ENCODE results near the gene RNASE1. TPM values are rescaled to one million over a fixed set of nuclear protein-coding genes. Genes with fewer than 3 reads are reported as not detected.

Gene RNASE1
- total and polyA plus RNA-seq, 2 donors (not counting 3 experiments of a cell fraction or from before 2014, with no cell fraction given) = 182 to 909 TPM

- FAIRE-seq (no peak), DNase-seq (ENCODE audit: low read depth, low spot score) (peak; percentile 8)
- H3K9ac ChIP-seq (replicated peaks; ENCODE audit: extremely low read depth, insufficient read depth, low read length) = no peak overlapping the region
- TF ChIP-seq, protein P1, sequence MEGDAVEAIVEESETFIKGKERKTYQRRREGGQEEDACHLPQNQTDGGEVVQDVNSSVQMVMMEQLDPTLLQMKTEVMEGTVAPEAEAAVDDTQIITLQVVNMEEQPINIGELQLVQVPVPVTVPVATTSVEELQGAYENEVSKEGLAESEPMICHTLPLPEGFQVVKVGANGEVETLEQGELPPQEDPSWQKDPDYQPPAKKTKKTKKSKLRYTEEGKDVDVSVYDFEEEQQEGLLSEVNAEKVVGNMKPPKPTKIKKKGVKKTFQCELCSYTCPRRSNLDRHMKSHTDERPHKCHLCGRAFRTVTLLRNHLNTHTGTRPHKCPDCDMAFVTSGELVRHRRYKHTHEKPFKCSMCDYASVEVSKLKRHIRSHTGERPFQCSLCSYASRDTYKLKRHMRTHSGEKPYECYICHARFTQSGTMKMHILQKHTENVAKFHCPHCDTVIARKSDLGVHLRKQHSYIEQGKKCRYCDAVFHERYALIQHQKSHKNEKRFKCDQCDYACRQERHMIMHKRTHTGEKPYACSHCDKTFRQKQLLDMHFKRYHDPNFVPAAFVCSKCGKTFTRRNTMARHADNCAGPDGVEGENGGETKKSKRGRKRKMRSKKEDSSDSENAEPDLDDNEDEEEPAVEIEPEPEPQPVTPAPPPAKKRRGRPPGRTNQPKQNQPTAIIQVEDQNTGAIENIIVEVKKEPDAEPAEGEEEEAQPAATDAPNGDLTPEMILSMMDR (IDR thresholded peaks at IDR 0.05; ENCODE audit: extremely low read depth in 1 of 2, insufficient read depth in 1 of 2, low read depth in 1 of 2, low read length in 2 of 2) = no peak
- TF ChIP-seq POLR2A (IDR thresholded peaks at IDR 0.05; ENCODE audit: low read depth, low read length) (no peak), FOS (IDR thresholded peaks at IDR 0.05; ENCODE audit: borderline replicate concordance, insufficient read depth, low read length) (no peak)
- peaks cover 12% of the 10 kb centered on the region for H3K4me1 ChIP-seq (ENCODE audit: control insufficient read depth, extremely low read depth, insufficient read depth, low read length)
- no peak overlapping the region for H3K4me2 ChIP-seq (ENCODE audit: insufficient read depth, low read length)
- H3K79me2 ChIP-seq (ENCODE audit: control insufficient read depth, insufficient read depth, low read length) = no peaks in the 10 kb centered on the region
- H3K27me3 ChIP-seq (ENCODE audit: control insufficient read depth in 2 of 2, insufficient read depth in 2 of 2, low read length in 2 of 2) = no peaks in the 10 kb centered on the region
- CTCF ChIA-PET = interaction anchor here (1.0 to 1.8 kb wide), 2 partner anchors 48 to 108 kb away, joined by 3 to 5 read pairs; no protein-coding TSS in a partner anchor
- no peaks in the 10 kb centered on the region for H3K9me3 ChIP-seq (replicated peaks; ENCODE audit: control insufficient read depth, insufficient read depth, low read length)
- H2AFZ ChIP-seq (ENCODE audit: low read depth, low read length) = no peak overlapping the region
- H3K4me3 ChIP-seq (replicated peaks in 1 of 3; ENCODE audit: insufficient read depth in 1 of 3, low read depth in 1 of 3, low read length in 3 of 3) = no peak overlapping the region
- no peaks in the 10 kb centered on the region for H4K20me1 ChIP-seq (replicated peaks; ENCODE audit: control insufficient read depth, extremely low read depth, insufficient read depth, low read length)
- dilution Hi-C loops (cut with MboI; ENCODE audit: extremely low pct_ligation_motif_present, low sequenced_read_pairs) (no loop called here), intact Hi-C loops (cut with micrococcal nuclease) (no loop called here)
- POLR2A ChIA-PET = no interaction called here
- BruUV-seq (replicated peaks) = no TSS peak
- no peaks in the 10 kb centered on the region for H3K36me3 ChIP-seq (ENCODE audit: control insufficient read depth in 2 of 2, extremely low read depth in 1 of 2, insufficient read depth in 2 of 2, low read length in 2 of 2)
- no peaks in the 10 kb centered on the region for H3K9me1 ChIP-seq (replicated peaks; ENCODE audit: control insufficient read depth, extremely low read depth, insufficient read depth, low read length)
- H3K27ac ChIP-seq (ENCODE audit: insufficient read depth, low read depth, low read length) = no peak overlapping the region
Measured at GRCh38 chr14:20808162-20808483, 5.5 kb upstream of the RNASE1 start.

GRCh38 chr14:20807304-20808161 lies 4.9 kb upstream of the RNASE1 start:
- intact Hi-C loops (cut with micrococcal nuclease) = no loop called here
- Histone ChIP-seq H3K9me3 (replicated peaks; ENCODE audit: control insufficient read depth, insufficient read depth, low read length) (no peaks in the 10 kb centered on the region), H4K20me1 (replicated peaks; ENCODE audit: control insufficient read depth, extremely low read depth, insufficient read depth, low read length) (no peaks in the 10 kb centered on the region), H3K4me3 (replicated peaks in 1 of 3; ENCODE audit: insufficient read depth in 1 of 3, low read depth in 1 of 3, low read length in 3 of 3) (no peak overlapping the region), H3K36me3 (ENCODE audit: control insufficient read depth in 2 of 2, extremely low read depth in 1 of 2, insufficient read depth in 2 of 2, low read length in 2 of 2) (no peaks in the 10 kb centered on the region), H3K79me2 (ENCODE audit: control insufficient read depth, insufficient read depth, low read length) (peaks cover under 1% of the 10 kb centered on the region), H3K9ac (replicated peaks; ENCODE audit: extremely low read depth, insufficient read depth, low read length) (no peak overlapping the region), H3K27me3 (ENCODE audit: control insufficient read depth in 2 of 2, insufficient read depth in 2 of 2, low read length in 2 of 2) (no peaks in the 10 kb centered on the region), H3K27ac (ENCODE audit: insufficient read depth, low read depth, low read length) (no peak overlapping the region), H3K4me2 (ENCODE audit: insufficient read depth, low read length) (no peak overlapping the region), H3K9me1 (replicated peaks; ENCODE audit: control insufficient read depth, extremely low read depth, insufficient read depth, low read length) (no peaks in the 10 kb centered on the region), H3K4me1 (ENCODE audit: control insufficient read depth, extremely low read depth, insufficient read depth, low read length) (peaks cover 16% of the 10 kb centered on the region), H2AFZ (ENCODE audit: low read depth, low read length) (no peak overlapping the region)
- CTCF ChIA-PET = interaction anchor here (1.0 to 2.0 kb wide), 4 partner anchors 11 to 108 kb away, joined by 3 to 10 read pairs (median 4); no protein-coding TSS in a partner anchor
- BruUV-seq (replicated peaks) = no TSS peak
- dilution Hi-C loops (cut with MboI; ENCODE audit: extremely low pct_ligation_motif_present, low sequenced_read_pairs) = no loop called here
- peak; percentile 4 for FAIRE-seq
- peak; percentile 34 for DNase-seq (ENCODE audit: low read depth, low spot score)
- POLR2A ChIA-PET = no interaction called here
- TF ChIP-seq JUN (IDR thresholded peaks at IDR 0.05; ENCODE audit: borderline replicate concordance, insufficient read depth, insufficient read length, low read depth) (no peak), POLR2A (IDR thresholded peaks at IDR 0.05; ENCODE audit: low read depth, low read length) (no peak), MAX (IDR thresholded peaks at IDR 0.05; ENCODE audit: insufficient read depth, insufficient read length) (no peak), FOS (IDR thresholded peaks at IDR 0.05; ENCODE audit: borderline replicate concordance, insufficient read depth, low read length) (no peak), MYC (IDR thresholded peaks at IDR 0.05; ENCODE audit: low read depth, low read length) (no peak), GATA2 (IDR thresholded peaks at IDR 0.05; ENCODE audit: insufficient read depth, insufficient read length, low read depth, low read length) (no peak), EZH2 (IDR thresholded peaks at IDR 0.05; ENCODE audit: borderline replicate concordance, low read depth, low read length, severe bottlenecking) (no peak), POLR2AphosphoS5 (IDR thresholded peaks at IDR 0.05; ENCODE audit: insufficient read depth, low read depth, low read length) (no peak)
- TF ChIP-seq, protein P1 (IDR thresholded peaks at IDR 0.05; ENCODE audit: extremely low read depth in 1 of 2, insufficient read depth in 1 of 2, low read depth in 1 of 2, low read length in 2 of 2) = no peak
